Activated naive CD4-positive, alpha-beta T cell treated with anti-CD3 and anti-CD28 coated beads for 36 hours (primary cell): ENCODE results near the gene COA5. TPM values are rescaled to one million over a fixed set of nuclear protein-coding genes. Genes with fewer than 3 reads are reported as not detected.

Source experiments
- CTCF ChIA-PET: fragments of 350-600 bp; sonication (Branson Sonifier 250); formaldehyde crosslinking; loops from one replicate; lab custom pipeline; 2021; ENCODE audit warnings: antibody characterized with exemption; lab: Charles Lee
- DNase-seq: peaks from one replicate; pipeline ENCODE4 v3.0.0-alpha.2; 2020
- H3K27ac Mint-ChIP-seq: one replicate; pipeline ENCODE4 v1.8.0; 2021; ENCODE audit warnings: mild to moderate bottlenecking, mixed read lengths
- H3K27me3 Mint-ChIP-seq: one replicate; pipeline ENCODE4 v1.8.0; 2021; ENCODE audit warnings: low read depth, mixed read lengths
- H3K36me3 Mint-ChIP-seq: one replicate; pipeline ENCODE4 v1.8.0; 2021; ENCODE audit warnings: low read depth, mixed read lengths
- H3K4me1 Mint-ChIP-seq: one replicate; pipeline ENCODE4 v1.8.0; 2021; ENCODE audit warnings: low read depth, mixed read lengths
- H3K4me3 Mint-ChIP-seq: one replicate; pipeline ENCODE4 v1.8.0; 2021; ENCODE audit warnings: mild to moderate bottlenecking, moderate library complexity, mixed read lengths
- H3K9me3 Mint-ChIP-seq: one replicate; pipeline ENCODE4 v1.8.0; 2021; ENCODE audit warnings: mixed read lengths
- intact Hi-C: fragments of 100-400 bp; cut with micrococcal nuclease; formaldehyde crosslinking; loops from one replicate; pipeline ENCODE4 v1.15.1; 2023
- total RNA-seq, 2 experiments: library from RNA; stranded (reverse); gene quantifications; one replicate each; pipeline ENCODE4 v1.2.3, GENCODE V29; 2021

COA5 gene, protein sequence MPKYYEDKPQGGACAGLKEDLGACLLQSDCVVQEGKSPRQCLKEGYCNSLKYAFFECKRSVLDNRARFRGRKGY
- total RNA-seq, result 10 to 100 TPM; 34.4 to 37.8 TPM

- H3K27me3 Mint-ChIP-seq, result no peaks in the 10 kb centered on the region
- H3K4me1 Mint-ChIP-seq, result peaks cover 60% of the 10 kb centered on the region
- intact Hi-C loops, result loop anchor here (1.0 to 10.0 kb wide), 3 partner anchors 162 to 729 kb away; partner anchors contain the start of genes EIF5B, LIPT1, TSGA10 and TXNDC9
- DNase-seq, result peak; percentile 90
- peak within 1 kb of the TSS; percentile 89 for H3K4me3 Mint-ChIP-seq
- no peaks in the 10 kb centered on the region for H3K9me3 Mint-ChIP-seq
- peak within 1 kb of the TSS; percentile 93 for H3K27ac Mint-ChIP-seq
- CTCF ChIA-PET, result interaction anchor here (1.0 to 1.4 kb wide), 3 partner anchors 10 to 459 kb away, joined by 3 to 5 read pairs (median 3); no protein-coding TSS in a partner anchor
- peaks cover 28% of the 10 kb centered on the region for H3K36me3 Mint-ChIP-seq
Observed at GRCh38 chr2:98608116-98608961, at the start of gene COA5, which contains the start of gene UNC50. COA5 (minus strand) TSS chr2:98608512; CDS start chr2:98608405, 107 bp downstream. UNC50 (plus strand) TSS chr2:98608589; CDS start chr2:98609760, 1,171 bp downstream.

DNA sequence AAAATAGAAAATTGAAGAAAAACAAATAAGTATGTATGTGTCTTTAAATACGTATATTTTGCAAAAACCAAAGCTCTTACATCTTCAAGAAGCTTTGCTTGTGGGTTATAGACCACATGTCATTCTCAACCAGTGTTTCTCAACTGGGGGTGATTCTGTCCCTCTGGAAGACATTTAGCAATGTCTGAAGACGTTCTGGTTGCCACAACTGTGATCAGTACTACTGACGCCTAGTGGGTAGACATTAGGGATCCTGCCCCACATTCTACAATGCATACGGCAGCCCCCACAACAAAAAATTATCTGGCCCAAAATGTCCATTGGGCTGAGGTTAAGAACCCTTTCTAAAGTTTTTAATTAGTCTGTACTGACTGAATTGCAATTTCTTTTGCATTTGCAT lies 48.5 kb upstream of the COA5 start:
- DNase-seq, result peak; percentile 29
- intact Hi-C loops, result loop anchor here (2.0 to 5.0 kb wide), 2 partner anchors 46 to 199 kb away; no protein-coding TSS in a partner anchor
- Mint-ChIP-seq H3K36me3 (peaks cover 39% of the 10 kb centered on the region), H3K9me3 (peaks cover 8% of the 10 kb centered on the region), H3K4me1 (peaks cover 77% of the 10 kb centered on the region), H3K4me3 (peak overlapping the region; percentile 67), H3K27me3 (no peaks in the 10 kb centered on the region), H3K27ac (peak overlapping the region; percentile 94)
- CTCF ChIA-PET, result interaction anchor here (0.6 to 3.3 kb wide), 15 partner anchors 7 to 409 kb away, joined by 3 to 19 read pairs (median 4); no protein-coding TSS in a partner anchor

- DNase-seq, result peak; percentile 53
- H3K36me3 Mint-ChIP-seq, result peaks cover 42% of the 10 kb centered on the region
- no peaks in the 10 kb centered on the region for H3K27me3 Mint-ChIP-seq
- peak overlapping the region; percentile 57 for H3K4me3 Mint-ChIP-seq
- peaks cover 80% of the 10 kb centered on the region for H3K4me1 Mint-ChIP-seq
- H3K9me3 Mint-ChIP-seq, result peaks cover 6% of the 10 kb centered on the region
- CTCF ChIA-PET, result interaction anchor here (0.9 to 3.3 kb wide), 2 partner anchors 66 to 74 kb away, joined by 3 to 19 read pairs; no protein-coding TSS in a partner anchor
- peak overlapping the region; percentile 94 for H3K27ac Mint-ChIP-seq
- intact Hi-C loops, result loop anchor here (5.0 kb wide), 2 partner anchors 198 to 267 kb away; no protein-coding TSS in a partner anchor
Observed at GRCh38 chr2:98654699-98655495, 46.6 kb upstream of the COA5 start.

- H3K36me3 Mint-ChIP-seq, result peaks cover 45% of the 10 kb centered on the region
- peak overlapping the region; percentile 94 for H3K27ac Mint-ChIP-seq
- CTCF ChIA-PET, result interaction anchor here (0.6 to 1.0 kb wide), 2 partner anchors 187 to 604 kb away, joined by 3 to 5 read pairs; no protein-coding TSS in a partner anchor
- H3K4me3 Mint-ChIP-seq, result no peak overlapping the region
- DNase-seq, result no peak
- H3K9me3 Mint-ChIP-seq, result peaks cover 7% of the 10 kb centered on the region
- no peaks in the 10 kb centered on the region for H3K27me3 Mint-ChIP-seq
- intact Hi-C loops, result loop anchor here (2.0 to 5.0 kb wide), 2 partner anchors 271 to 840 kb away; partner anchors contain the start of gene REV1
- H3K4me1 Mint-ChIP-seq, result peaks cover 71% of the 10 kb centered on the region
Observed at GRCh38 chr2:98650998-98651397, 42.7 kb upstream of the COA5 start.

GRCh38 chr2:98649992-98650375 lies 41.7 kb upstream of the COA5 start:
- CTCF ChIA-PET, result interaction anchor here (0.6 to 2.2 kb wide), 39 partner anchors 11 to 417 kb away, joined by 3 to 39 read pairs (median 5); partner anchors contain the start of gene MGAT4A
- Mint-ChIP-seq H3K27me3 (no peaks in the 10 kb centered on the region), H3K27ac (peak overlapping the region; percentile 83), H3K9me3 (peaks cover 7% of the 10 kb centered on the region), H3K4me3 (no peak overlapping the region), H3K36me3 (peaks cover 40% of the 10 kb centered on the region), H3K4me1 (peaks cover 62% of the 10 kb centered on the region)
- intact Hi-C loops, result loop anchor here (1.0 to 5.0 kb wide), 6 partner anchors 53 to 841 kb away; partner anchors contain the start of gene REV1
- no peak for DNase-seq

- Mint-ChIP-seq H3K27ac (peak overlapping the region; percentile 83), H3K4me3 (no peak overlapping the region), H3K4me1 (peaks cover 56% of the 10 kb centered on the region), H3K27me3 (no peaks in the 10 kb centered on the region), H3K36me3 (peaks cover 38% of the 10 kb centered on the region), H3K9me3 (peaks cover 7% of the 10 kb centered on the region)
- CTCF ChIA-PET, result interaction anchor here (0.6 to 2.2 kb wide), 46 partner anchors 10 to 417 kb away, joined by 3 to 39 read pairs (median 4); partner anchors contain the start of gene MGAT4A
- intact Hi-C loops, result loop anchor here (1.0 to 2.0 kb wide), 4 partner anchors 54 to 417 kb away; no protein-coding TSS in a partner anchor
- peak; percentile 92 for DNase-seq
Observed at GRCh38 chr2:98649135-98649991, 41.1 kb upstream of the COA5 start.

GRCh38 chr2:98648451-98648850 lies 40.1 kb upstream of the COA5 start:
- CTCF ChIA-PET, result interaction anchor here (0.7 to 2.2 kb wide), 11 partner anchors 9 to 274 kb away, joined by 3 to 39 read pairs (median 6); no protein-coding TSS in a partner anchor
- Mint-ChIP-seq H3K27me3 (no peaks in the 10 kb centered on the region), H3K9me3 (peaks cover 7% of the 10 kb centered on the region), H3K27ac (peak overlapping the region; percentile 83), H3K36me3 (peaks cover 33% of the 10 kb centered on the region), H3K4me1 (peaks cover 49% of the 10 kb centered on the region), H3K4me3 (no peak overlapping the region)
- intact Hi-C loops, result loop anchor here (2.0 kb wide), 1 partner anchor 122 kb away; no protein-coding TSS in a partner anchor
- DNase-seq, result no peak

DNA sequence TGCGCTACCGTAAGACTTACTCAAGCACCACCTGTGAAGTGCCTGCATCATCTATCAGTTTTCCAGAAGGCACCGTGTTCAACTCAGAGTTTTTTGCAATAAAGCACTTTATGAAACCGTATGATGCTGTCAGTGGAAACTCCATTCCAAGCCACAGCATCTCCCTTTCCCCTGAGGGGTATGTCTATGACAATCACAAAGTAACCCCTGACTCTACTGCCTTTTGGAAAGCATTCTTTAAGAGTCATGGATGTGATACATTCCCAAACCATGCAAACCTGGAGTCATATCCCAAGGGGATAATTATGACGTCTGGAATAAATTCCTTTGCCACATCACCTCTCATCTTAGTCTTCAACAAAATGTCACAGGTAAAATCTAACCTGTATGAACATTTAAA lies 39.3 kb upstream of the COA5 start:
- Mint-ChIP-seq H3K4me3 (no peak overlapping the region), H3K4me1 (peaks cover 41% of the 10 kb centered on the region), H3K9me3 (peaks cover 7% of the 10 kb centered on the region), H3K27me3 (no peaks in the 10 kb centered on the region), H3K27ac (no peak overlapping the region), H3K36me3 (peaks cover 29% of the 10 kb centered on the region)
- no peak for DNase-seq
- CTCF ChIA-PET, result interaction anchor here (0.6 to 2.2 kb wide), 3 partner anchors 189 to 193 kb away, joined by 5 to 39 read pairs (median 5); no protein-coding TSS in a partner anchor
- intact Hi-C loops, result loop anchor here (2.0 kb wide), 1 partner anchor 123 kb away; no protein-coding TSS in a partner anchor

DNA sequence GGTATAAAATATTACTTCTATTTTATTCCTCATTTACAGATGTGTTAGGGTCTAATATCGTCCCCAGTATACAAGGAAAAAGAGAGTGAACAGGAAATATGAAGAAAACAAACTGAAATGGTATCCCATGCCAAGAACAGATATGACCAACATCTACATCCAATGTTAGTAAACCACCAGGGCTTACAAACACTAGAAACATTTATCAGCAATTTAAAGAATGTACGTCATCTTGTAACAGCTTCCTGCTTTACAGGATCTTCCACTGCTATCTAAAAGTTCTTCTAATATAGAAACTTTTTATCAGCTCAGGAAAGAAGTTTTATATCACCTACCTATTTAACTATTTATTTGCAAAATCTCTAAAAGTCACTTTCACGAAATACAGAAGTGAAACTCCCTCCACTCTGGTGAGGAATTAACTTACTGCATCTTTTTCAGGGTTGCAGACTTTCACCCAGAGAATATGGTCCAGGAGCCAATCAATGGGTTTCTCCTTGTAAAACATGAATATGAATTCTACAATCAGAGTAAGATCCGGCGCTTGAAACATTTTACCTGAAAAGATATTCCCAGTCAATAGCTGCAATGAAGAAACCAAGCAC lies 35.3 kb upstream of the COA5 start:
- CTCF ChIA-PET, result interaction anchor here (1.8 kb wide), 1 partner anchor 39 kb away, joined by 5 read pairs; no protein-coding TSS in a partner anchor
- intact Hi-C loops, result no loop called here
- no peak overlapping the region for H3K4me3 Mint-ChIP-seq
- peaks cover 5% of the 10 kb centered on the region for H3K4me1 Mint-ChIP-seq
- DNase-seq, result no peak
- H3K36me3 Mint-ChIP-seq, result peaks cover 16% of the 10 kb centered on the region
- no peaks in the 10 kb centered on the region for H3K27me3 Mint-ChIP-seq
- peak overlapping the region; percentile 55 for H3K27ac Mint-ChIP-seq
- H3K9me3 Mint-ChIP-seq, result no peaks in the 10 kb centered on the region
